ENCODE results near the gene KCNJ6.

DNA sequence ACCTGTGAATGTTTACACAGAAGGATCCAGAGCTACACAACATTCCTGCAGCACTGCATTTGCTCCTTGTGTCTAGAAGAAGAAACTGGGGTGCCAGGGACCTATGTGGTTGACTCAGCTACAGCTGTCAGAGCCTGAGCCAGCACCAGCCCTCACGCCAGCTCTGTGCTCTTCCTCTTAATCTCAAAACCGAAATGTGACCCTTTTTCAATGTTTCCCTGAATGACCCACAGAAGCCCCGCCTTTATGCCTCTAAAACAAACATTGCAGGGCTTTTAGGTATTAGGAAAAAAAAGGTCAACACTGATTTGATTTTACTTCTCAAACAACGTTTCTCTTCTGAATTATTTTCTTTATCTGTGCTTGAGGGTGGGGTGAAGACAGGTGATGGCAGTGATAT, 289.2 kb downstream of the KCNJ6 start:
- TF ChIP-seq, protein P1, sequence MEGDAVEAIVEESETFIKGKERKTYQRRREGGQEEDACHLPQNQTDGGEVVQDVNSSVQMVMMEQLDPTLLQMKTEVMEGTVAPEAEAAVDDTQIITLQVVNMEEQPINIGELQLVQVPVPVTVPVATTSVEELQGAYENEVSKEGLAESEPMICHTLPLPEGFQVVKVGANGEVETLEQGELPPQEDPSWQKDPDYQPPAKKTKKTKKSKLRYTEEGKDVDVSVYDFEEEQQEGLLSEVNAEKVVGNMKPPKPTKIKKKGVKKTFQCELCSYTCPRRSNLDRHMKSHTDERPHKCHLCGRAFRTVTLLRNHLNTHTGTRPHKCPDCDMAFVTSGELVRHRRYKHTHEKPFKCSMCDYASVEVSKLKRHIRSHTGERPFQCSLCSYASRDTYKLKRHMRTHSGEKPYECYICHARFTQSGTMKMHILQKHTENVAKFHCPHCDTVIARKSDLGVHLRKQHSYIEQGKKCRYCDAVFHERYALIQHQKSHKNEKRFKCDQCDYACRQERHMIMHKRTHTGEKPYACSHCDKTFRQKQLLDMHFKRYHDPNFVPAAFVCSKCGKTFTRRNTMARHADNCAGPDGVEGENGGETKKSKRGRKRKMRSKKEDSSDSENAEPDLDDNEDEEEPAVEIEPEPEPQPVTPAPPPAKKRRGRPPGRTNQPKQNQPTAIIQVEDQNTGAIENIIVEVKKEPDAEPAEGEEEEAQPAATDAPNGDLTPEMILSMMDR (IDR thresholded peaks at IDR 0.05; ENCODE audit: low read length): no peak
- TF ChIP-seq EZH2 (IDR thresholded peaks at IDR 0.05; ENCODE audit: borderline replicate concordance, low read length): no peak
